Sigmoid colon (tissue), 4 donors: ENCODE data around the gene SLC8A1.

Source experiments
- CTCF ChIP-seq, 4 experiments: fragments of 450-650 bp in 3 of 4; fragments of 200-600 bp in 1 of 4; IDR thresholded peaks; one replicate each; pipeline ENCODE4 v1.5.1; 2016 to 2019; ENCODE audit warnings: antibody characterized with exemption in 4 of 4, mild to moderate bottlenecking in 3 of 4, moderate library complexity in 2 of 4
- EP300 ChIP-seq, 4 donors: sonication (generic); formaldehyde crosslinking; IDR thresholded peaks; one replicate each; pipeline ENCODE4 v1.6.1; 2017; ENCODE audit warnings: antibody characterized with exemption in 4 of 4
- POLR2A ChIP-seq, 2 donors: fragments of 450-650 bp; IDR thresholded peaks; one replicate each; pipeline ENCODE4 v1.6.1; 2016; ENCODE audit warnings: antibody characterized with exemption in 2 of 2, mild to moderate bottlenecking in 2 of 2, moderate library complexity in 2 of 2

DNA sequence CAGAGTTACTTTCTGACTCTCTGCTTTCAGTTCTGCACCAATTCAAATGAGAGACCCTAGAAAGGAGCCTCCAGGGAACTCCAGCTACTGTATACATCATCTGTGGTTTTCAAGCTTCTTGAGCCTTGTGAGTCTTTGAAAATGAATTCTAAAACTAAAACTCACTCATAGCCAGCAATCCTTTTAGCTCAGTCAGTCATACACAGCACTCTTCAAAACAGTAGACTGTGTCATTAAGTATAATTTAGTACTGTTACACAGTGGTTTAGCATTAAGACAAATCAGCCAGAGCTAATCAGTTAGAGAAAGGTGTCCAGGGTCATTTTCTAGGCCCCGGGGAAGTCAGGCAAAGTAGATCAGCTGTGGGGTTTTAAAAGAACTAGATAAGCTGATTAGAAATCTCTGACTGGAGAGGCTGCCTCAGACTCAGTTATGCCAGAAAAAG is 350.7 kb downstream of the SLC8A1 start:
- TF ChIP-seq CTCF (IDR thresholded peaks at IDR 0.05) (no peak), EP300 (IDR thresholded peaks at IDR 0.05) (no peak), POLR2A (IDR thresholded peaks at IDR 0.05) (no peak)
